ENCODE data around the gene APAF1.

APAF1 gene

GRCh38 chr12:98769068-98769467, 124.0 kb downstream of the APAF1 start:
- DNase-seq, result no peak

GRCh38 chr12:98770230-98770629, 125.1 kb downstream of the APAF1 start:
- DNase-seq, result no peak

- DNase-seq, result no peak
These were observed 127.0 kb downstream of the APAF1 start for GRCh38 chr12:98771811-98772752.

DNA sequence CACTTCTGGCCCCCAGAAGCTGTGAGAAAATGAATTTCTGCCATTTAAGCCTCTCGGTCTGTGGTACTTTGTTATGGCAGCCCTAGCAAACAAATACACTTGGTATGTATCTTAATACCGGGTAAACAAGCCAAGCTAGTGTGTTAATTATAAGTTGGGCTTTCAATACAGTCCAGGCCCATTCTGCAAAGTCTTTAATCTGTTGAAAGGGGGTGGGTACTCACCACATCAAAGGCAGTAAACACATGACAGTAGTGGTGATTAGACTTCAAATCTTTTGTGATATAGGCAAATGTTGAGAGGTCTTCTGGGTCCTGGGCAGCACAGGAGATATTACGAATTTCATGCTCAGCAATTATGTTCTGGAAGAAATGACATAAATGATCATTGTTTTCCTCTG, 127.7 kb downstream of the APAF1 start:
- DNase-seq, result no peak

GRCh38 chr12:98780261-98780660, 135.2 kb downstream of the APAF1 start:
- no peak for DNase-seq

- no peak for DNase-seq
These were observed 138.3 kb downstream of the APAF1 start for GRCh38 chr12:98783420-98783819.

Data from kidney glomerular epithelial cell (primary cell).